ENCODE measurements around the gene PTPRN2.

DNA sequence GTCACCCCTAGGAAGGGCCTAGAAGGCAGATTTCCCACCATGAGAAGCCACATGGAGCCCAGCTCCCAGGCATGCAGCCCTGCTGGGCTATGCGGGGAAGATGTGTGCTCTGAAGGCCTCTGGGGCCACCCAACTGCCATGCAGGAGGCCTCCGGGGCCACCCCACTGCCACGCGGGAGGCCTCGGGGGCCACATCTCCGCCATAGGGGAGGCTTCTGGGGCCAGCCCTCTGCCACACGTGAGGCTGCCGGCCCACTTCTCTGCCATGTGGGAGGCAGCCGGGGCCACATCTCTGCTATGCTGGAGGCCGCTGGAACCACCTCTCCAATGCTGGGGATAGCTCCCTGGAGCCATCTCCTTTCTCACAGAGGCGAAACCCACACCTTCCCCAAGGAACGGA is 799.0 kb downstream of the PTPRN2 start:
- TF ChIP-seq EZH2 (IDR thresholded peaks at IDR 0.05; ENCODE audit: borderline replicate concordance, low read depth, low read length, severe bottlenecking) (no peak), GATA2 (IDR thresholded peaks at IDR 0.05; ENCODE audit: insufficient read depth, insufficient read length, low read depth, low read length) (no peak), POLR2A (IDR thresholded peaks at IDR 0.05; ENCODE audit: low read depth, low read length) (no peak)

Data from endothelial cell of umbilical vein (primary cell).